Peyer's patch (tissue), 4 donors: ENCODE measurements around the gene ZNF750.

Experiments used
- POLR2A ChIP-seq, 2 donors: fragments of 450-650 bp; IDR thresholded peaks; one replicate each; pipeline ENCODE4 v1.5.1; 2017; ENCODE audit warnings: antibody characterized with exemption in 2 of 2, mild to moderate bottlenecking in 2 of 2, moderate library complexity in 2 of 2
- TF ChIP-seq, protein P1 (sequence below), 6 experiments: fragments of 450-650 bp in 4 of 6; fragments of 200-600 bp in 2 of 6; sonication (generic) in 1 of 6; IDR thresholded peaks; one replicate each; pipeline ENCODE4 v1.5.1; 2017 to 2019; ENCODE audit warnings: antibody characterized with exemption in 6 of 6, mild to moderate bottlenecking in 3 of 6, moderate library complexity in 1 of 6

GRCh38 chr17:82862737-82863382, 23.0 kb upstream of the ZNF750 start:
- TF ChIP-seq, protein P1, sequence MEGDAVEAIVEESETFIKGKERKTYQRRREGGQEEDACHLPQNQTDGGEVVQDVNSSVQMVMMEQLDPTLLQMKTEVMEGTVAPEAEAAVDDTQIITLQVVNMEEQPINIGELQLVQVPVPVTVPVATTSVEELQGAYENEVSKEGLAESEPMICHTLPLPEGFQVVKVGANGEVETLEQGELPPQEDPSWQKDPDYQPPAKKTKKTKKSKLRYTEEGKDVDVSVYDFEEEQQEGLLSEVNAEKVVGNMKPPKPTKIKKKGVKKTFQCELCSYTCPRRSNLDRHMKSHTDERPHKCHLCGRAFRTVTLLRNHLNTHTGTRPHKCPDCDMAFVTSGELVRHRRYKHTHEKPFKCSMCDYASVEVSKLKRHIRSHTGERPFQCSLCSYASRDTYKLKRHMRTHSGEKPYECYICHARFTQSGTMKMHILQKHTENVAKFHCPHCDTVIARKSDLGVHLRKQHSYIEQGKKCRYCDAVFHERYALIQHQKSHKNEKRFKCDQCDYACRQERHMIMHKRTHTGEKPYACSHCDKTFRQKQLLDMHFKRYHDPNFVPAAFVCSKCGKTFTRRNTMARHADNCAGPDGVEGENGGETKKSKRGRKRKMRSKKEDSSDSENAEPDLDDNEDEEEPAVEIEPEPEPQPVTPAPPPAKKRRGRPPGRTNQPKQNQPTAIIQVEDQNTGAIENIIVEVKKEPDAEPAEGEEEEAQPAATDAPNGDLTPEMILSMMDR (IDR thresholded peaks at IDR 0.05): no peak
- no peak for TF ChIP-seq POLR2A (IDR thresholded peaks at IDR 0.05)
